GM19372 (cell line): ENCODE data around the gene AP1S2.
A peak's percentile ranks its signal among the peaks of the same experiment; 100 is the strongest.
"Not testable (repeated sequence)": the region's sequence is repeated elsewhere in the genome, so short reads cannot be mapped to it uniquely, and the experiment has no call there.

Source experiments
- ATAC-seq: cut with Tn5 transposase; IDR thresholded peaks from one replicate; pipeline ENCODE4 v1.9.1; 2021; ENCODE audit warnings: mild to moderate bottlenecking, low read depth, moderate library complexity; ENCODE audit not compliant: unreplicated experiment

The AP1S2 gene

GRCh38 chrX:15856222-15856587 is 1.6 kb upstream of the AP1S2 start:
- ATAC-seq: no peak

GRCh38 chrX:15855568-15856221 is 1.1 kb upstream of the AP1S2 start:
- ATAC-seq: no peak

- peak; percentile 32 for ATAC-seq
These were observed 445 bp downstream of the AP1S2 start for GRCh38 chrX:15854080-15854655.

GRCh38 chrX:15853586-15854079 is 980 bp downstream of the AP1S2 start:
- ATAC-seq: no peak

GRCh38 chrX:15849555-15849954 is 5.1 kb downstream of the AP1S2 start:
- ATAC-seq: no peak

- ATAC-seq: no peak
These were observed 6.0 kb downstream of the AP1S2 start for GRCh38 chrX:15848576-15848975.

- ATAC-seq: no peak
These were observed 10.7 kb downstream of the AP1S2 start for GRCh38 chrX:15843960-15844359.

- no peak for ATAC-seq
These were observed 12.6 kb downstream of the AP1S2 start for GRCh38 chrX:15841853-15842516.

- no peak for ATAC-seq
These were observed 16.6 kb downstream of the AP1S2 start for GRCh38 chrX:15838017-15838416.

- ATAC-seq: no peak
These were observed 19.6 kb downstream of the AP1S2 start for GRCh38 chrX:15834827-15835595.

- ATAC-seq: no peak
These were observed 20.6 kb downstream of the AP1S2 start for GRCh38 chrX:15834053-15834452.

- not testable (repeated sequence) for ATAC-seq
These were observed 23.3 kb downstream of the AP1S2 start for GRCh38 chrX:15831347-15831746.

- ATAC-seq: no peak
These were observed 25.4 kb downstream of the AP1S2 start for GRCh38 chrX:15829217-15829616.

- no peak for ATAC-seq
These were observed 28.7 kb downstream of the AP1S2 start for GRCh38 chrX:15825936-15826335.

- no peak for ATAC-seq
These were observed 31.7 kb downstream of the AP1S2 start for GRCh38 chrX:15822922-15823321.

- ATAC-seq: no peak
These were observed 34.2 kb downstream of the AP1S2 start for GRCh38 chrX:15820106-15821073.

GRCh38 chrX:15816886-15817285 is 37.7 kb downstream of the AP1S2 start:
- ATAC-seq: no peak

- no peak for ATAC-seq
These were observed 38.2 kb downstream of the AP1S2 start for GRCh38 chrX:15816438-15816809.

GRCh38 chrX:15815779-15816437 is 38.7 kb downstream of the AP1S2 start:
- ATAC-seq: peak; percentile 80
